Neural cell (in vitro differentiated cells): ENCODE measurements around the gene IL10RB.

Source experiments
- CTCF ChIP-seq: fragments of 450-650 bp; IDR thresholded peaks from 2 replicates; pipeline ENCODE4 v1.5.1; 2014; ENCODE audit warnings: antibody characterized with exemption, mild to moderate bottlenecking, moderate library complexity; ENCODE audit not compliant: poor library complexity, severe bottlenecking
- EP300 ChIP-seq: fragments of 450-650 bp; conservative IDR thresholded peaks from 2 replicates; pipeline ENCODE4 v1.6.1; 2014; ENCODE audit warnings: antibody characterized with exemption, mild to moderate bottlenecking, moderate library complexity; ENCODE audit not compliant: poor library complexity, severe bottlenecking
- EZH2 ChIP-seq: fragments of 200-600, 300-800 bp; shearing (Covaris generic), sonication (generic); IDR thresholded peaks from 2 replicates; pipeline ENCODE4 v1.6.1; 2014; ENCODE audit warnings: antibody characterized with exemption, low read length, borderline replicate concordance, mild to moderate bottlenecking; ENCODE audit not compliant: insufficient read depth, poor library complexity, severe bottlenecking
- MXI1 ChIP-seq: fragments of 450-650 bp; conservative IDR thresholded peaks from 2 replicates; pipeline ENCODE4 v1.6.1; 2014; ENCODE audit warnings: antibody characterized with exemption, mild to moderate bottlenecking; ENCODE audit not compliant: poor library complexity, severe bottlenecking
- POLR2AphosphoS5 ChIP-seq: IDR thresholded peaks from 2 replicates; pipeline ENCODE4 v1.6.1; 2012
- RAD21 ChIP-seq: fragments of 450-650 bp; conservative IDR thresholded peaks from 2 replicates; pipeline ENCODE4 v1.6.1; 2014; ENCODE audit warnings: antibody characterized with exemption, mild to moderate bottlenecking, moderate library complexity
- REST ChIP-seq: IDR thresholded peaks from 2 replicates; pipeline ENCODE4 v1.6.1; 2012; ENCODE audit warnings: borderline replicate concordance
- SMC3 ChIP-seq: fragments of 450-650 bp; conservative IDR thresholded peaks from 2 replicates; pipeline ENCODE4 v1.6.1; 2014; ENCODE audit warnings: antibody characterized with exemption, mild to moderate bottlenecking, moderate library complexity; ENCODE audit not compliant: poor library complexity
- TAF1 ChIP-seq: IDR thresholded peaks from 2 replicates; pipeline ENCODE4 v1.6.1; 2012; ENCODE audit warnings: low read depth

DNA sequence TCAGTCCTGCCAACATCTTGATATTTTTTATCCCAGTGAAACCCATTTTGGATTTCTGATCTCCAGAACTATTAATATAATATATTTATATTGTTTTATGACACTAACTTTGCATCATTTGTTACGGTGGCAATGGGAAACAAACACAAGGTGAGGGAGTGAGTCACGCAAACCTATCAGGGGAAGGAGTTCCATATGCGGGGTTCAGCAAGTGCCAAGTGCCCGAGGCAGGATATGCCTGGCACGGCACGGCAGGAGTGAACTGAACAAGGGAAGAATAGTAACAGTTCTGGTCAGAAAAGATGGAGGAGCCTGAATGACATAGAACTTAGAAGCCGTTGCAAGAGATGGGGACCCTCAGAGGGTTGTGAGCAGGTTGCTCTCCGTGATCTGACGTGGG is 7.7 kb upstream of the IL10RB start:
- TF ChIP-seq CTCF (no peak), RAD21 (no peak), POLR2AphosphoS5 (no peak), EZH2 (no peak), TAF1 (no peak), SMC3 (no peak), REST (no peak), EP300 (no peak), MXI1 (no peak)
